HCT116 (cell line): Measurements from ENCODE around the gene HAND1. TPM values are rescaled to one million over a fixed set of nuclear protein-coding genes. Genes with fewer than 3 reads are reported as not detected.

Source experiments
- ATAC-seq: fragments of 200-7000 bp; cut with Tn5 transposase; 2 replicates; pipeline ENCODE4 v1.9.1; 2020; ENCODE audit warnings: mild to moderate bottlenecking, moderate library complexity
- BruUV-seq: library from RNA; stranded (reverse); fragments of 400-500 nt; replicated peaks from 2 replicates; lab custom pipeline; 2021; lab: Mats Ljungman, UMichigan
- CTCF ChIA-PET: fragments of 300-600 bp; sonication (Branson Sonifier 250); formaldehyde crosslinking; loops from one replicate; lab custom pipeline; 2021; ENCODE audit warnings: antibody characterized with exemption; lab: Charles Lee
- POLR2A ChIA-PET: fragments of 300-600, 350-600 bp; sonication (Branson Sonifier 250); formaldehyde crosslinking; loops from one replicate; lab custom pipeline; 2021; ENCODE audit warnings: antibody characterized with exemption; lab: Charles Lee
- RAD21 ChIA-PET, 2 experiments: fragments of 300-600 bp; sonication (Branson Sonifier 250); formaldehyde crosslinking; loops; one replicate each; lab custom pipeline; 2023; ENCODE audit warnings: low total read pairs in 2 of 2; ENCODE audit not compliant: uncharacterized antibody in 2 of 2, unreplicated experiment in 2 of 2, low non-redundant PET in 1 of 2; lab: Charles Lee
- DNase-seq: peaks from one replicate; pipeline ENCODE4 v3.0.0-alpha.2; 2010; ENCODE audit warnings: low read depth, low spot score
- H2AFZ ChIP-seq: fragments of 200-600 bp; shearing (Covaris generic), sonication (generic); 2 replicates; pipeline ENCODE4 v1.6.1; 2017; ENCODE audit warnings: low read depth, mixed run types, mixed read lengths, antibody characterized with exemption, low read length; ENCODE audit not compliant: poor library complexity, severe bottlenecking
- H3K27ac ChIP-seq: 2 replicates; pipeline ENCODE4 v1.5.1; 2012; ENCODE audit warnings: low read depth, low read length
- H3K27me3 ChIP-seq: fragments of 200-600 bp; sonication (generic); 2 replicates; pipeline ENCODE4 v1.6.1; 2016; ENCODE audit warnings: mixed run types, low read length, mixed read lengths; ENCODE audit not compliant: insufficient read depth
- H3K36me3 ChIP-seq, 2 experiments: fragments of 200-500 bp in 1 of 2; fragments of 200-600 bp in 1 of 2; sonication (Bioruptor generic) in 1 of 2; sonication (generic) in 1 of 2; 2 replicates each; pipeline versions ENCODE4 v1.5.1 to v1.6.1; 2014 to 2016; ENCODE audit warnings: low read length in 2 of 2, inconsistent platforms in 1 of 2, mixed read lengths in 1 of 2, mixed run types in 1 of 2; ENCODE audit not compliant: insufficient read depth in 2 of 2, control insufficient read depth in 1 of 2
- H3K4me1 ChIP-seq, 2 experiments: fragments of 200-600 bp in 1 of 2; sonication (generic) in 1 of 2; 2 replicates each; pipeline versions ENCODE4 v1.5.1 to v1.6.1; 2012 to 2017; ENCODE audit warnings: low read length in 2 of 2, inconsistent platforms in 1 of 2, mild to moderate bottlenecking in 1 of 2, mixed read lengths in 1 of 2, mixed run types in 1 of 2, moderate library complexity in 1 of 2; ENCODE audit not compliant: insufficient read depth in 2 of 2, control insufficient read depth in 1 of 2
- H3K4me2 ChIP-seq: fragments of 200-600 bp; sonication (generic); 2 replicates; pipeline ENCODE4 v1.6.1; 2017; ENCODE audit warnings: mixed run types, low read length, mixed read lengths
- H3K4me3 ChIP-seq, 2 experiments: fragments of 200-600 bp in 1 of 2; sonication (generic) in 1 of 2; replicated peaks in 1 of 2; 2 replicates each; pipeline ENCODE4 v1.5.1; 2011 to 2016; ENCODE audit warnings: low read length in 2 of 2, control low read depth in 1 of 2, low read depth in 1 of 2, mild to moderate bottlenecking in 1 of 2, mixed read lengths in 1 of 2, mixed run types in 1 of 2
- H3K79me2 ChIP-seq: fragments of 200-600 bp; sonication (generic); 2 replicates; pipeline ENCODE4 v1.6.1; 2017; ENCODE audit warnings: mild to moderate bottlenecking, mixed run types, low read length, moderate library complexity, mixed read lengths; ENCODE audit not compliant: insufficient read depth
- H3K9ac ChIP-seq: fragments of 200-600 bp; sonication (generic); 2 replicates; pipeline ENCODE4 v1.6.1; 2016; ENCODE audit warnings: low read length, mixed read lengths
- H3K9me2 ChIP-seq: fragments of 200-600 bp; sonication (generic), shearing (Covaris generic); 2 replicates; pipeline ENCODE4 v1.6.1; 2017; ENCODE audit warnings: mixed run types, mild to moderate bottlenecking, moderate library complexity; ENCODE audit not compliant: insufficient read depth
- H3K9me3 ChIP-seq, 2 experiments: fragments of 200-500 bp in 1 of 2; fragments of 200-600 bp in 1 of 2; sonication (Bioruptor generic) in 1 of 2; sonication (generic) in 1 of 2; 2 replicates each; pipeline ENCODE4 v1.6.1; 2014 to 2017; ENCODE audit warnings: low read length in 2 of 2, mixed read lengths in 2 of 2, inconsistent platforms in 1 of 2, low read depth in 1 of 2, mild to moderate bottlenecking in 1 of 2, mixed run types in 1 of 2, moderate library complexity in 1 of 2; ENCODE audit not compliant: control insufficient read depth in 1 of 2, insufficient read depth in 1 of 2
- H4K20me1 ChIP-seq: fragments of 200-600 bp; sonication (generic), shearing (Covaris generic); 2 replicates; pipeline ENCODE4 v1.6.1; 2017; ENCODE audit warnings: mixed run types, mild to moderate bottlenecking, moderate library complexity; ENCODE audit not compliant: insufficient read depth
- ATF3 ChIP-seq: IDR thresholded peaks from 2 replicates; pipeline ENCODE4 v1.6.1; 2012
- CBX3 ChIP-seq: IDR thresholded peaks from 2 replicates; pipeline ENCODE4 v1.6.1; 2012; ENCODE audit warnings: low read depth
- EGR1 ChIP-seq: IDR thresholded peaks from 2 replicates; pipeline ENCODE4 v1.6.1; 2012; ENCODE audit warnings: low read depth
- EZH2 ChIP-seq: fragments of 200-600 bp; sonication (generic); IDR thresholded peaks from 2 replicates; pipeline ENCODE4 v1.6.1; 2017; ENCODE audit warnings: antibody characterized with exemption, mixed run types
- POLR2A ChIP-seq: IDR thresholded peaks from 2 replicates; pipeline ENCODE4 v1.7.0; 2011; ENCODE audit warnings: borderline replicate concordance; ENCODE audit not compliant: insufficient read depth, insufficient read length; ENCODE audit errors: extremely low read depth
- POLR2AphosphoS5 ChIP-seq: IDR thresholded peaks from 2 replicates; pipeline ENCODE4 v1.6.1; 2011; ENCODE audit warnings: mild to moderate bottlenecking, low read depth, low read length, moderate library complexity
- SIN3A ChIP-seq: IDR thresholded peaks from 2 replicates; pipeline ENCODE4 v1.6.1; 2012; ENCODE audit warnings: low read depth
- SP1 ChIP-seq: IDR thresholded peaks from 2 replicates; pipeline ENCODE4 v1.6.1; 2012; ENCODE audit warnings: low read depth
- TCF7L2 ChIP-seq: IDR thresholded peaks from 2 replicates; pipeline ENCODE4 v1.7.0; 2011; ENCODE audit warnings: borderline replicate concordance, inconsistent platforms; ENCODE audit not compliant: insufficient read depth, insufficient read length; ENCODE audit errors: extremely low read depth
- YY1 ChIP-seq: IDR thresholded peaks from 2 replicates; pipeline ENCODE4 v1.6.1; 2011; ENCODE audit warnings: low read length, low read depth, moderate library complexity, mild to moderate bottlenecking; ENCODE audit not compliant: insufficient replicate concordance; ENCODE audit errors: extremely low read depth
- ZNF274 ChIP-seq: fragments of 200-500 bp; sonication (Bioruptor generic); IDR thresholded peaks from 2 replicates; pipeline ENCODE4 v1.6.1; 2014; ENCODE audit warnings: mild to moderate bottlenecking, low read depth, low read length, inconsistent platforms
- intact Hi-C: fragments of 100-400 bp; cut with micrococcal nuclease; formaldehyde crosslinking; loops from 2 replicates; pipeline ENCODE4 v1.10.0; 2022
- total RNA-seq: library from RNA; stranded (reverse); gene quantifications from one replicate; pipeline ENCODE4 v1.2.1, GENCODE V29; 2021; ENCODE audit not compliant: unreplicated experiment
- TF ChIP-seq, protein P1 (sequence below), 3 experiments: fragments of 200-600 bp in 1 of 3; sonication (generic) in 1 of 3; IDR thresholded peaks in 2 of 3; conservative IDR thresholded peaks in 1 of 3; 2 replicates each; pipeline ENCODE4 v1.5.1; 2012 to 2017; ENCODE audit warnings: low read depth in 2 of 3, low read length in 2 of 3, antibody characterized with exemption in 1 of 3, borderline replicate concordance in 1 of 3, control low read depth in 1 of 3, mild to moderate bottlenecking in 1 of 3, mixed read lengths in 1 of 3, mixed run types in 1 of 3, moderate library complexity in 1 of 3; ENCODE audit not compliant: insufficient read depth in 1 of 3
- TF ChIP-seq, protein P2 (sequence below): IDR thresholded peaks from 2 replicates; pipeline ENCODE4 v1.6.1; 2012

Gene HAND1
- total RNA-seq, 1 experiment from 2014 or later, result not detected

- TF ChIP-seq, protein P1, sequence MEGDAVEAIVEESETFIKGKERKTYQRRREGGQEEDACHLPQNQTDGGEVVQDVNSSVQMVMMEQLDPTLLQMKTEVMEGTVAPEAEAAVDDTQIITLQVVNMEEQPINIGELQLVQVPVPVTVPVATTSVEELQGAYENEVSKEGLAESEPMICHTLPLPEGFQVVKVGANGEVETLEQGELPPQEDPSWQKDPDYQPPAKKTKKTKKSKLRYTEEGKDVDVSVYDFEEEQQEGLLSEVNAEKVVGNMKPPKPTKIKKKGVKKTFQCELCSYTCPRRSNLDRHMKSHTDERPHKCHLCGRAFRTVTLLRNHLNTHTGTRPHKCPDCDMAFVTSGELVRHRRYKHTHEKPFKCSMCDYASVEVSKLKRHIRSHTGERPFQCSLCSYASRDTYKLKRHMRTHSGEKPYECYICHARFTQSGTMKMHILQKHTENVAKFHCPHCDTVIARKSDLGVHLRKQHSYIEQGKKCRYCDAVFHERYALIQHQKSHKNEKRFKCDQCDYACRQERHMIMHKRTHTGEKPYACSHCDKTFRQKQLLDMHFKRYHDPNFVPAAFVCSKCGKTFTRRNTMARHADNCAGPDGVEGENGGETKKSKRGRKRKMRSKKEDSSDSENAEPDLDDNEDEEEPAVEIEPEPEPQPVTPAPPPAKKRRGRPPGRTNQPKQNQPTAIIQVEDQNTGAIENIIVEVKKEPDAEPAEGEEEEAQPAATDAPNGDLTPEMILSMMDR (IDR thresholded peaks at IDR 0.05 in 2 of 3, conservative IDR thresholded peaks at IDR 0.05 in 1 of 3; ENCODE audit: borderline replicate concordance in 1 of 3, insufficient read depth in 1 of 3, low read depth in 2 of 3, low read length in 2 of 3), result no peak
- TF ChIP-seq EZH2, result no peak
Measured at GRCh38 chr5:154440540-154440939, 37.5 kb downstream of the HAND1 start (continued).

DNA sequence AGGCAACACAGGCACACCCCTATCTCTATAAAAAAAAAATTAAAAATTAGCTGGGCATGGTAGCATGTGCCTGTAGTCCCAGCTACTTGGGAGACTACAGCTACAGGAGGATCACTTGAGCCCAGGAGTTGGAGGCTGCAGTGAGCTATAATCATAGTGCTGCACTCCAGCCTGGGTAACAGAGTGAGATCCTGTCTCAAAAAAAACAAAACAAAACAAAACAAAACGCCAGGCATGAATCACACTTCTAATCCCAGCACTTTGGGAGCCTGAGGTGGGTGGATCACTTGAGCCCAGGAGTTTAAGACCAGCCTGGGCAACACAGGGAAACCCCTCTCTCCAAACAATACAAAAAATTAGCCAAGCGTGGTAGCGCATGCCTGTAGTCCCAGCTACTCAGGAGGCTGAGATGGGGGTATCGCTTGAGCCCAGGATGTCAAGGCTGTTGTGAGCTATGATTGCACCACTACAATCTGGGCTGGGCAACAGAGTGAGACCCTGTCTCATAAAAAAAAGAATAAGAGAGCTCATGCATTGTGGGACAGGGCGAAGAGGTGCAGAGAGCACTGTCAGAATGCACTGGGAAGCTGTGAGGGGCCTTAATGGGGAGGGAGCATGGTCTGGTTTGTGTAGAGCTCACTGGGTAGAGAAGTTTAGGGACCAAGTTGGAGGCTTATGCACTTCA lies 40.6 kb downstream of the HAND1 start:
- no peak overlapping the region for H3K27ac ChIP-seq
- no peak overlapping the region for H3K4me2 ChIP-seq
- no peaks in the 10 kb centered on the region for H4K20me1 ChIP-seq
- no peaks in the 10 kb centered on the region for H3K79me2 ChIP-seq
- no peak overlapping the region for H3K4me3 ChIP-seq
- ChIA-PET RAD21 (no interaction called here), POLR2A (no interaction called here), CTCF (no interaction called here)
- no TSS peak for BruUV-seq
- TF ChIP-seq POLR2A, result no peak
- TF ChIP-seq EGR1, result no peak
- peaks cover 5 to 11% of the 10 kb centered on the region in 2 experiments; a peak in 3 of 4 replicates for H3K36me3 ChIP-seq
- no peak overlapping the region for H2AFZ ChIP-seq
- no peaks in the 10 kb centered on the region for H3K9me2 ChIP-seq
- intact Hi-C loops, result no loop called here
- DNase-seq, result no peak
- H3K27me3 ChIP-seq, result no peaks in the 10 kb centered on the region
- no peaks in the 10 kb centered on the region for H3K4me1 ChIP-seq
- no peaks in the 10 kb centered on the region for H3K9me3 ChIP-seq
- ATAC-seq, result no peak
- no peak overlapping the region for H3K9ac ChIP-seq

- Histone ChIP-seq H3K9me3 (no peaks in the 10 kb centered on the region), H3K27me3 (no peaks in the 10 kb centered on the region), H3K36me3 (peaks cover 5 to 11% of the 10 kb centered on the region in 2 experiments; a peak in 3 of 4 replicates), H3K79me2 (no peaks in the 10 kb centered on the region), H3K9ac (no peak overlapping the region), H3K4me3 (no peak overlapping the region), H3K9me2 (no peaks in the 10 kb centered on the region), H3K4me2 (no peak overlapping the region), H2AFZ (no peak overlapping the region), H4K20me1 (no peaks in the 10 kb centered on the region), H3K27ac (no peak overlapping the region), H3K4me1 (no peaks in the 10 kb centered on the region)
- DNase-seq, result no peak
- BruUV-seq, result no TSS peak
- ATAC-seq, result no peak
- ChIA-PET POLR2A (no interaction called here), CTCF (no interaction called here), RAD21 (no interaction called here)
- intact Hi-C loops, result no loop called here
- TF ChIP-seq EZH2 (no peak), CBX3 (no peak), TCF7L2 (no peak), SP1 (no peak), SIN3A (no peak), EGR1 (no peak), ATF3 (no peak), POLR2AphosphoS5 (no peak), ZNF274 (no peak), YY1 (no peak)
- TF ChIP-seq, protein P1 (IDR thresholded peaks at IDR 0.05 in 2 of 3, conservative IDR thresholded peaks at IDR 0.05 in 1 of 3; ENCODE audit: borderline replicate concordance in 1 of 3, insufficient read depth in 1 of 3, low read depth in 2 of 3, low read length in 2 of 3), result no peak
- TF ChIP-seq, protein P2, sequence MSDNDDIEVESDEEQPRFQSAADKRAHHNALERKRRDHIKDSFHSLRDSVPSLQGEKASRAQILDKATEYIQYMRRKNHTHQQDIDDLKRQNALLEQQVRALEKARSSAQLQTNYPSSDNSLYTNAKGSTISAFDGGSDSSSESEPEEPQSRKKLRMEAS, result no peak
Measured at GRCh38 chr5:154435226-154435625, 42.8 kb downstream of the HAND1 start.
